DLD1 (cell line): ENCODE results near the gene DSCAML1.

ENCODE experiments used
- in situ Hi-C: cut with HindIII; loops from 2 replicates; pipeline ENCODE4 v1.10.0; 2017; ENCODE audit warnings: low sequenced_read_pairs

The DSCAML1 gene

GRCh38 chr11:117833401-117833891 is 36.4 kb upstream of the DSCAML1 start:
- in situ Hi-C loops = no loop called here

- in situ Hi-C loops = no loop called here
Observed at GRCh38 chr11:117832511-117832910, 35.5 kb upstream of the DSCAML1 start.

- in situ Hi-C loops = no loop called here
Observed at GRCh38 chr11:117831661-117832415, 34.8 kb upstream of the DSCAML1 start.

GRCh38 chr11:117830674-117831351 is 33.8 kb upstream of the DSCAML1 start:
- in situ Hi-C loops = no loop called here

- in situ Hi-C loops = no loop called here
Observed at GRCh38 chr11:117830072-117830471, 33.1 kb upstream of the DSCAML1 start.

GRCh38 chr11:117829369-117829725 is 32.3 kb upstream of the DSCAML1 start:
- in situ Hi-C loops = no loop called here

GRCh38 chr11:117828611-117829368 is 31.8 kb upstream of the DSCAML1 start:
- in situ Hi-C loops = no loop called here

- in situ Hi-C loops = no loop called here
Observed at GRCh38 chr11:117827521-117828511, 30.8 kb upstream of the DSCAML1 start.

GRCh38 chr11:117826832-117827231 is 29.8 kb upstream of the DSCAML1 start:
- in situ Hi-C loops = no loop called here

GRCh38 chr11:117826190-117826570 is 29.2 kb upstream of the DSCAML1 start:
- in situ Hi-C loops = no loop called here

GRCh38 chr11:117825538-117826189 is 28.6 kb upstream of the DSCAML1 start:
- in situ Hi-C loops = no loop called here

- in situ Hi-C loops = loop anchor here (25.0 kb wide), 1 partner anchor 237 kb away; no protein-coding TSS in a partner anchor
Observed at GRCh38 chr11:117824571-117825537, 27.8 kb upstream of the DSCAML1 start, which contains the start of gene FXYD2. Gene FXYD2, minus strand, starts transcription at chr11:117824744. Its CDS starts 66 bp downstream, at chr11:117824678.

GRCh38 chr11:117823946-117824420 is 27.0 kb upstream of the DSCAML1 start:
- in situ Hi-C loops = loop anchor here (25.0 kb wide), 1 partner anchor 238 kb away; no protein-coding TSS in a partner anchor

GRCh38 chr11:117823294-117823945 is 26.4 kb upstream of the DSCAML1 start:
- in situ Hi-C loops = loop anchor here (25.0 kb wide), 1 partner anchor 239 kb away; no protein-coding TSS in a partner anchor

- in situ Hi-C loops = loop anchor here (25.0 kb wide), 1 partner anchor 240 kb away; no protein-coding TSS in a partner anchor
Observed at GRCh38 chr11:117822074-117823033, 25.3 kb upstream of the DSCAML1 start.

- in situ Hi-C loops = loop anchor here (25.0 kb wide), 1 partner anchor 241 kb away; no protein-coding TSS in a partner anchor
Observed at GRCh38 chr11:117821431-117821830, 24.4 kb upstream of the DSCAML1 start.
